ENCODE measurements around the gene POLR3K. TPM values are rescaled to one million over a fixed set of nuclear protein-coding genes. Genes with fewer than 3 reads are reported as not detected.
A peak's percentile ranks its signal among the peaks of the same experiment; 100 is the strongest.

Gene POLR3K
- total RNA-seq, 1 experiment from 2014 or later = 40.1 TPM

- TF ChIP-seq FOXP4 (CRISPR knock-in tag; IDR thresholded peaks at IDR 0.05) (peak; percentile 55; the same call in 1 of the 2 replicates), ARID4B (CRISPR knock-in tag; IDR thresholded peaks at IDR 0.05; ENCODE audit: borderline replicate concordance) (no peak), ZNF416 (CRISPR knock-in tag; IDR thresholded peaks at IDR 0.05) (no peak), FOXP1 (CRISPR knock-in tag; IDR thresholded peaks at IDR 0.05; ENCODE audit: borderline replicate concordance) (0 out of 2 replicates have a peak, but pooled peaks have one; percentile 40), MYBL2 (CRISPR knock-in tag; IDR thresholded peaks at IDR 0.05) (no peak), NR3C1 (CRISPR knock-in tag; conservative IDR thresholded peaks at IDR 0.05; ENCODE audit: low read depth) (no peak), JAZF1 (CRISPR knock-in tag; IDR thresholded peaks at IDR 0.05) (no peak), USF1 (CRISPR knock-in tag; IDR thresholded peaks at IDR 0.05) (no peak), FOXJ3 (CRISPR knock-in tag; IDR thresholded peaks at IDR 0.05; ENCODE audit: borderline replicate concordance) (no peak), IRF2 (CRISPR knock-in tag; IDR thresholded peaks at IDR 0.05; ENCODE audit: borderline replicate concordance, low read depth) (no peak), ZNF532 (CRISPR knock-in tag; IDR thresholded peaks at IDR 0.05; ENCODE audit: borderline replicate concordance) (no peak), NFYB (CRISPR knock-in tag; conservative IDR thresholded peaks at IDR 0.05; ENCODE audit: low read depth) (no peak), ELF4 (CRISPR knock-in tag; IDR thresholded peaks at IDR 0.05; ENCODE audit: low read depth) (no peak), ZNF317 (CRISPR knock-in tag; IDR thresholded peaks at IDR 0.05; ENCODE audit: borderline replicate concordance, low read depth) (no peak), E2F1 (CRISPR knock-in tag; IDR thresholded peaks at IDR 0.05) (0 out of 2 replicates have a peak, but pooled peaks have one; percentile 3), RORB (CRISPR knock-in tag; IDR thresholded peaks at IDR 0.05) (no peak), AFF4 (CRISPR knock-in tag; IDR thresholded peaks at IDR 0.05; ENCODE audit: borderline replicate concordance) (no peak), TEAD1 (CRISPR knock-in tag; IDR thresholded peaks at IDR 0.05) (no peak), RELA (CRISPR knock-in tag; IDR thresholded peaks at IDR 0.05; ENCODE audit: borderline replicate concordance) (no peak), SP1 (CRISPR knock-in tag; conservative IDR thresholded peaks at IDR 0.05) (no peak), CDX4 (CRISPR knock-in tag; IDR thresholded peaks at IDR 0.05; ENCODE audit: borderline replicate concordance) (no peak)
Measured at GRCh38 chr16:77273-77806, 23.9 kb upstream of the POLR3K start (continued).
